Central memory CD8-positive, alpha-beta T cell (primary cell): Measurements from ENCODE around the gene EOLA2.
"Not testable (repeated sequence)": the region's sequence is repeated elsewhere in the genome, so short reads cannot be mapped to it uniquely, and the experiment has no call there.

Experiments used
- ATAC-seq: fragments of 150-1000 bp; cut with Tn5 transposase; replicated peaks from 2 replicates; pipeline ENCODE4 v1.10.0; 2022; ENCODE audit warnings: mild to moderate bottlenecking, moderate FRiP score, moderate number of reproducible peaks; ENCODE audit not compliant: poor library complexity, severe bottlenecking; ENCODE audit errors: extremely low read depth
- DNase-seq, 2 donors: peaks; one replicate each; pipeline ENCODE4 v3.0.0; 2021; ENCODE audit warnings: low spot score in 2 of 2
- H3K27ac Mint-ChIP-seq: one replicate; pipeline ENCODE4 v1.8.0; 2022; ENCODE audit warnings: low read depth, mild to moderate bottlenecking, moderate library complexity, mixed read lengths
- H3K27me3 Mint-ChIP-seq: one replicate; pipeline ENCODE4 v1.8.0; 2022; ENCODE audit warnings: mixed read lengths
- H3K36me3 Mint-ChIP-seq: one replicate; pipeline ENCODE4 v1.8.0; 2022; ENCODE audit warnings: mild to moderate bottlenecking, moderate library complexity, mixed read lengths; ENCODE audit not compliant: insufficient read depth
- H3K4me1 Mint-ChIP-seq: one replicate; pipeline ENCODE4 v1.8.0; 2022; ENCODE audit warnings: mixed read lengths
- H3K4me3 Mint-ChIP-seq: one replicate; pipeline ENCODE4 v1.8.0; 2022; ENCODE audit warnings: mild to moderate bottlenecking, moderate library complexity, mixed read lengths
- H3K9me3 Mint-ChIP-seq: one replicate; pipeline ENCODE4 v1.8.0; 2022; ENCODE audit warnings: mixed read lengths

The EOLA2 gene

GRCh38 chrX:149945087-149945670 is 6.9 kb upstream of the EOLA2 start:
- not testable (repeated sequence) for ATAC-seq, H3K36me3 Mint-ChIP-seq, H3K27ac Mint-ChIP-seq, H3K27me3 Mint-ChIP-seq, H3K9me3 Mint-ChIP-seq, DNase-seq, H3K4me1 Mint-ChIP-seq, H3K4me3 Mint-ChIP-seq

- H3K36me3 Mint-ChIP-seq, H3K4me1 Mint-ChIP-seq, H3K9me3 Mint-ChIP-seq, H3K27me3 Mint-ChIP-seq, ATAC-seq, DNase-seq: not testable (repeated sequence)
- peak overlapping the region; percentile 76 for H3K4me3 Mint-ChIP-seq
- peak overlapping the region; percentile 90 for H3K27ac Mint-ChIP-seq
Observed at GRCh38 chrX:149940674-149941024, 2.4 kb upstream of the EOLA2 start.

GRCh38 chrX:149939905-149940673 is 1.8 kb upstream of the EOLA2 start:
- Mint-ChIP-seq H3K27ac (peak overlapping the region; percentile 90), H3K9me3 (no peaks in the 10 kb centered on the region)
- peak; percentile 55 for ATAC-seq

GRCh38 chrX:149939655-149939904 is 1.3 kb upstream of the EOLA2 start:
- Mint-ChIP-seq H3K4me3 (peak overlapping the region; percentile 76), H3K36me3 (peaks cover 8% of the 10 kb centered on the region), H3K4me1 (peaks cover 8% of the 10 kb centered on the region), H3K27me3 (no peaks in the 10 kb centered on the region), H3K9me3 (no peaks in the 10 kb centered on the region), H3K27ac (peak overlapping the region; percentile 90)
- DNase-seq: no peak
- peak; percentile 33 for ATAC-seq

More at GRCh38 chrX:149939905-149940673, 1.8 kb upstream of the EOLA2 start:
- Mint-ChIP-seq H3K27me3 (no peaks in the 10 kb centered on the region), H3K4me1 (peaks cover 8% of the 10 kb centered on the region), H3K36me3 (peaks cover 7% of the 10 kb centered on the region), H3K4me3 (peak overlapping the region; percentile 76)
- DNase-seq: peak; percentile 82 to 86

GRCh38 chrX:149938881-149939654 is 777 bp upstream of the EOLA2 start:
- Mint-ChIP-seq H3K36me3 (peaks cover 10% of the 10 kb centered on the region), H3K27ac (peak overlapping the region; percentile 93), H3K27me3 (no peaks in the 10 kb centered on the region), H3K4me3 (peak overlapping the region; percentile 76), H3K9me3 (no peaks in the 10 kb centered on the region), H3K4me1 (peaks cover 8% of the 10 kb centered on the region)
- DNase-seq (peak; percentile 76 to 79), ATAC-seq (peak; percentile 5)

GRCh38 chrX:149937871-149938426 is 342 bp downstream of the EOLA2 start:
- H3K36me3 Mint-ChIP-seq: peaks cover 10% of the 10 kb centered on the region
- H3K4me3 Mint-ChIP-seq: peak overlapping the region; percentile 76
- DNase-seq: no peak
- peaks cover 8% of the 10 kb centered on the region for H3K4me1 Mint-ChIP-seq
- ATAC-seq: no peak
- H3K27me3 Mint-ChIP-seq: no peaks in the 10 kb centered on the region
- peak overlapping the region; percentile 93 for H3K27ac Mint-ChIP-seq
- no peaks in the 10 kb centered on the region for H3K9me3 Mint-ChIP-seq

- Mint-ChIP-seq H3K4me3 (peak overlapping the region; percentile 76), H3K27ac (peak overlapping the region; percentile 93)
- not testable (repeated sequence) for H3K4me1 Mint-ChIP-seq, H3K9me3 Mint-ChIP-seq, H3K27me3 Mint-ChIP-seq, H3K36me3 Mint-ChIP-seq, DNase-seq, ATAC-seq
Observed at GRCh38 chrX:149937328-149937727, 963 bp downstream of the EOLA2 start.

GRCh38 chrX:149933547-149933946 is 4.7 kb downstream of the EOLA2 start:
- H3K27me3 Mint-ChIP-seq, DNase-seq, H3K4me1 Mint-ChIP-seq, H3K36me3 Mint-ChIP-seq, H3K9me3 Mint-ChIP-seq, ATAC-seq, H3K4me3 Mint-ChIP-seq, H3K27ac Mint-ChIP-seq: not testable (repeated sequence)

- not testable (repeated sequence) for ATAC-seq, H3K4me3 Mint-ChIP-seq
Observed at GRCh38 chrX:149932970-149933369, 5.3 kb downstream of the EOLA2 start.

GRCh38 chrX:149932150-149932549 is 6.1 kb downstream of the EOLA2 start:
- H3K27me3 Mint-ChIP-seq, H3K4me3 Mint-ChIP-seq, H3K9me3 Mint-ChIP-seq, DNase-seq, H3K27ac Mint-ChIP-seq, ATAC-seq, H3K36me3 Mint-ChIP-seq, H3K4me1 Mint-ChIP-seq: not testable (repeated sequence)

More at GRCh38 chrX:149932970-149933369, 5.3 kb downstream of the EOLA2 start:
- not testable (repeated sequence) for H3K36me3 Mint-ChIP-seq, H3K9me3 Mint-ChIP-seq, H3K27ac Mint-ChIP-seq, DNase-seq, H3K27me3 Mint-ChIP-seq, H3K4me1 Mint-ChIP-seq

GRCh38 chrX:149931355-149931754 is 6.9 kb downstream of the EOLA2 start:
- H3K27ac Mint-ChIP-seq, H3K4me1 Mint-ChIP-seq, H3K4me3 Mint-ChIP-seq, H3K27me3 Mint-ChIP-seq, DNase-seq, ATAC-seq, H3K36me3 Mint-ChIP-seq, H3K9me3 Mint-ChIP-seq: not testable (repeated sequence)

GRCh38 chrX:149929400-149929799 is 8.9 kb downstream of the EOLA2 start, which contains the start of gene HSFX4:
Gene HSFX4 (plus strand): TSS chrX:149929573. CDS start chrX:149929645, 72 bp downstream.
- H3K27ac Mint-ChIP-seq, H3K36me3 Mint-ChIP-seq, H3K4me1 Mint-ChIP-seq, H3K9me3 Mint-ChIP-seq, H3K27me3 Mint-ChIP-seq, DNase-seq, ATAC-seq, H3K4me3 Mint-ChIP-seq: not testable (repeated sequence)
